B cell (primary cell): ENCODE data around the gene ADCY7. TPM values are rescaled to one million over a fixed set of nuclear protein-coding genes. Genes with fewer than 3 reads are reported as not detected.

Experiments used
- ATAC-seq: fragments of 200-7000 bp; cut with Tn5 transposase; one replicate; pipeline ENCODE4 v1.10.0; 2021; ENCODE audit warnings: low read depth, mild to moderate bottlenecking, moderate number of reproducible peaks, moderate library complexity
- CTCF ChIA-PET: fragments of 350-600 bp; sonication (Branson Sonifier 250); formaldehyde crosslinking; loops from one replicate; lab custom pipeline; 2021; ENCODE audit warnings: antibody characterized with exemption, inconsistent platforms; lab: Charles Lee
- POLR2A ChIA-PET: fragments of 350-600 bp; sonication (Branson Sonifier 250); formaldehyde crosslinking; loops from one replicate; lab custom pipeline; 2021; ENCODE audit warnings: antibody characterized with exemption; lab: Charles Lee
- DNase-seq: peaks from one replicate; pipeline ENCODE4 v3.0.0; 2013
- H2AFZ ChIP-seq: 2 replicates; pipeline ENCODE4 v1.6.1; 2012; ENCODE audit warnings: mild to moderate bottlenecking, low read depth, low read length; ENCODE audit not compliant: insufficient read depth, poor library complexity, severe bottlenecking
- H3K27ac ChIP-seq, 2 donors: 1 replicate in 1 of 2; 2 replicates in 1 of 2; pipeline ENCODE4 v1.5.1; 2012 to 2013; ENCODE audit warnings: low read length in 2 of 2, mild to moderate bottlenecking in 2 of 2, moderate library complexity in 1 of 2
- H3K27me3 ChIP-seq, 4 experiments: fragments of 200-600 bp in 1 of 4; sonication (generic) in 1 of 4; replicated peaks in 1 of 4; 1 replicate in 2 of 4; 2 replicates in 2 of 4; pipeline versions ENCODE4 v1.6.1 to v1.7.0; 2013 to 2016; ENCODE audit warnings: low read length in 3 of 4, mild to moderate bottlenecking in 2 of 4, mixed read lengths in 1 of 4, moderate library complexity in 1 of 4; ENCODE audit not compliant: insufficient read depth in 4 of 4, control insufficient read depth in 3 of 4; ENCODE audit errors: control extremely low read depth in 1 of 4
- H3K36me3 ChIP-seq, 2 experiments: replicated peaks in 1 of 2; 1 replicate in 1 of 2; 2 replicates in 1 of 2; pipeline versions ENCODE4 v1.6.1 to v1.7.1; 2013; ENCODE audit warnings: low read length in 1 of 2; ENCODE audit not compliant: insufficient read depth in 2 of 2, control insufficient read depth in 1 of 2; ENCODE audit errors: control extremely low read depth in 1 of 2, extremely low read depth in 1 of 2
- H3K4me1 ChIP-seq, 2 donors: fragments of 200-600 bp in 1 of 2; sonication (generic) in 1 of 2; 1 replicate in 1 of 2; 2 replicates in 1 of 2; pipeline versions ENCODE4 v1.5.1 to v1.6.1; 2013 to 2017; ENCODE audit warnings: low read length in 2 of 2; ENCODE audit not compliant: control insufficient read depth in 2 of 2, insufficient read depth in 2 of 2
- H3K4me2 ChIP-seq: replicated peaks from 2 replicates; pipeline ENCODE3; 2012; ENCODE audit warnings: mild to moderate bottlenecking, low read depth, low read length; ENCODE audit not compliant: poor library complexity, severe bottlenecking
- H3K4me3 ChIP-seq, 5 experiments: fragments of 200-600 bp in 1 of 5; sonication (generic) in 1 of 5; 1 replicate in 3 of 5; 2 replicates in 2 of 5; pipeline versions ENCODE4 v1.5.1 to v1.7.0; 2011 to 2016; ENCODE audit warnings: low read length in 4 of 5, mild to moderate bottlenecking in 4 of 5, low read depth in 2 of 5, control low read depth in 1 of 5, moderate library complexity in 1 of 5; ENCODE audit not compliant: insufficient read depth in 1 of 5; ENCODE audit errors: control extremely low read depth in 1 of 5, extremely low read depth in 1 of 5
- H3K79me2 ChIP-seq: fragments of 200-600 bp; sonication (generic); one replicate; pipeline ENCODE4 v1.6.0; 2016; ENCODE audit warnings: low read length; ENCODE audit not compliant: control insufficient read depth, insufficient read depth
- H3K9ac ChIP-seq: fragments of 200-600 bp; sonication (generic); 2 replicates; pipeline ENCODE4 v1.6.1; 2017; ENCODE audit warnings: mild to moderate bottlenecking, low read length, moderate library complexity
- H3K9me3 ChIP-seq, 3 donors: one replicate each; pipeline versions ENCODE4 v1.6.1 to v1.7.1; 2013; ENCODE audit warnings: low read length in 2 of 3; ENCODE audit not compliant: control insufficient read depth in 2 of 3, insufficient read depth in 1 of 3; ENCODE audit errors: control extremely low read depth in 1 of 3
- H4K20me1 ChIP-seq: 2 replicates; pipeline ENCODE4 v1.6.0; 2012; ENCODE audit warnings: mild to moderate bottlenecking, low read length; ENCODE audit not compliant: insufficient read depth, control insufficient read depth, poor library complexity, severe bottlenecking
- H3K27ac Mint-ChIP-seq: one replicate; pipeline ENCODE4 v1.8.0; 2021; ENCODE audit warnings: mixed read lengths
- H3K27me3 Mint-ChIP-seq: one replicate; pipeline ENCODE4 v1.8.0; 2021; ENCODE audit warnings: mixed read lengths
- H3K4me1 Mint-ChIP-seq: one replicate; pipeline ENCODE4 v1.8.0; 2021; ENCODE audit warnings: mixed read lengths
- H3K4me3 Mint-ChIP-seq: one replicate; pipeline ENCODE4 v1.8.0; 2021; ENCODE audit warnings: mixed read lengths
- H3K9me3 Mint-ChIP-seq: one replicate; pipeline ENCODE4 v1.8.0; 2022; ENCODE audit warnings: mixed read lengths; ENCODE audit not compliant: insufficient read depth
- EZH2 ChIP-seq: IDR thresholded peaks from 2 replicates; pipeline ENCODE4 v1.6.1; 2012; ENCODE audit warnings: borderline replicate concordance, low read depth, mild to moderate bottlenecking, moderate library complexity, low read length; ENCODE audit not compliant: insufficient read depth, poor library complexity, severe bottlenecking
- WGBS: methylation state at CpG from one replicate; pipeline ENCODE4 v1.1.5; 2013; ENCODE audit warnings: missing lambda C conversion rate; ENCODE audit not compliant: insufficient coverage; 5-methylcytosine and 5-hydroxymethylcytosine counted together
- intact Hi-C: fragments of 100-400 bp; cut with micrococcal nuclease; formaldehyde crosslinking; loops from one replicate; pipeline ENCODE4 v1.10.0; 2022
- polyA plus RNA-seq: library from polyadenylated mRNA; depleted of rRNA; stranded (reverse); fragments of >200 nt; gene quantifications from 2 replicates; pipeline ENCODE4 v1.2.3, GENCODE V29; 2012
- total RNA-seq, 2 donors: library from RNA; stranded (reverse); fragments of 120-200 nt in 1 of 2; gene quantifications; 1 replicate in 1 of 2; 2 replicates in 1 of 2; pipeline versions ENCODE4 v1.2.3 to v1.2.4, GENCODE V29; 2013 to 2022
- TF ChIP-seq, protein P1 (sequence below): fragments of 200-600 bp; IDR thresholded peaks from one replicate; pipeline ENCODE4 v1.8.0; 2022; ENCODE audit warnings: antibody characterized with exemption, mild to moderate bottlenecking

The ADCY7 gene
- total and polyA plus RNA-seq, 2 donors (not counting 1 experiment from before 2014, with no cell fraction given), result 78.4 to 207 TPM

DNA sequence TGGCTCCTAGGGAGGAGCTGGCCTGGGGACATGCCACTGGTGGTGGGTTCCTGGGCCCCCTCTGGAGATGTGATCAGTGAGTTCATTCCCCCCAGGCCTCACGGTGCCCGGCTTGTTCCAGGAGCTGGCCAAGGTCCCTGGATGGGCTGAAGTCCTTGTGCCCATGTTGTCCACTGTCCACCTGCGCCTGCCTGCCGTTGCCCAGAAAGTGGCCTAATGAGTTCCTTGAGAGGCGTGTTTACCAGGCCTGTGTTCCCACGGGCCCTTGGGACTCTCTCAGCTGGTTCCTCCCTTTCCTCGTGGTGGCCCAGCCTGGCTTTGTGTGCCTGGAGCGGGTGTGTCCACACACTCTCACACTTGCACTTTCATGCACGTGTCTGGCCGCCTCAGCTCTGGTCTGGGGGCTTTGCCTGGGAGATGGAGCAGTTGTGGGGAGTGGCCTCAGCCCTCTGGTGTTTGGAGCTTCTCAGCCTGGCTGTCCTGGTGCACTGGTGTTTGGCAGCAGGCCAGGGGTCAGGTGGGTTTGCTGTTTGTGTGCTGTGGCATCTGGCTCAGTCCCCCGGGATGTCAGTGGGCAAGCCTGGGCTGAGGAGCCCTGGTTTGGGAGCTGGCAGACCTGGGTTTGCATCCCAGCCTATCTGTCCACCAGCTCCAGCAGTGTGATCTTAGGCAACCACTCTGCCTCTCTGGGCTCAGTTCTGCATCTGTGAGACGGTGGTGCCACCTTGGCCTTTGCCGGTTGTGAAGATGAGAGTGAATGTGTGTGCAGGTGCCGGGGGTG is 18.0 kb downstream of the ADCY7 start:
- CTCF ChIA-PET, result interaction anchor here (0.7 to 4.8 kb wide), 8 partner anchors 10 to 85 kb away, joined by 3 to 39 read pairs (median 5); partner anchors contain the start of gene ADCY7
- Histone ChIP-seq H3K4me3 (peak overlapping the region in 1 of 5 experiments; percentile 2), H2AFZ (no peak overlapping the region), H3K27me3 (no peaks in the 10 kb centered on the region), H3K4me2 (peak overlapping the region; percentile 86), H3K79me2 (peaks cover 100% of the 10 kb centered on the region), H3K9ac (peak overlapping the region; percentile 25), H3K4me1 (peaks cover 63 to 64% of the 10 kb centered on the region in 2 donors), H3K36me3 (peaks cover 0 to 34% of the 10 kb centered on the region in 2 experiments), H3K27ac (peak overlapping the region; percentile 20 to 93), H4K20me1 (peaks cover 76% of the 10 kb centered on the region), H3K9me3 (peaks cover 0 to 6% (median 0%) of the 10 kb centered on the region in 3 donors)
- Mint-ChIP-seq H3K27me3 (no peaks in the 10 kb centered on the region), H3K4me3 (peak overlapping the region; percentile 66), H3K4me1 (peaks cover 70% of the 10 kb centered on the region), H3K27ac (peak overlapping the region; percentile 80), H3K9me3 (no peaks in the 10 kb centered on the region)
- ATAC-seq (no peak), DNase-seq (peak; percentile 47)
- intact Hi-C loops, result loop anchor here (5.0 kb wide), 3 partner anchors 72 to 257 kb away; partner anchors contain the start of genes CNEP1R1 and TENT4B
- POLR2A ChIA-PET, result interaction anchor here (0.7 to 1.6 kb wide), 3 partner anchors 10 to 18 kb away, joined by 3 to 19 read pairs (median 5); partner anchors contain the start of gene ADCY7
- WGBS, result 25% methylated on average over 11 of the region's 14 CpGs
- no peak for TF ChIP-seq EZH2
- TF ChIP-seq, protein P1, sequence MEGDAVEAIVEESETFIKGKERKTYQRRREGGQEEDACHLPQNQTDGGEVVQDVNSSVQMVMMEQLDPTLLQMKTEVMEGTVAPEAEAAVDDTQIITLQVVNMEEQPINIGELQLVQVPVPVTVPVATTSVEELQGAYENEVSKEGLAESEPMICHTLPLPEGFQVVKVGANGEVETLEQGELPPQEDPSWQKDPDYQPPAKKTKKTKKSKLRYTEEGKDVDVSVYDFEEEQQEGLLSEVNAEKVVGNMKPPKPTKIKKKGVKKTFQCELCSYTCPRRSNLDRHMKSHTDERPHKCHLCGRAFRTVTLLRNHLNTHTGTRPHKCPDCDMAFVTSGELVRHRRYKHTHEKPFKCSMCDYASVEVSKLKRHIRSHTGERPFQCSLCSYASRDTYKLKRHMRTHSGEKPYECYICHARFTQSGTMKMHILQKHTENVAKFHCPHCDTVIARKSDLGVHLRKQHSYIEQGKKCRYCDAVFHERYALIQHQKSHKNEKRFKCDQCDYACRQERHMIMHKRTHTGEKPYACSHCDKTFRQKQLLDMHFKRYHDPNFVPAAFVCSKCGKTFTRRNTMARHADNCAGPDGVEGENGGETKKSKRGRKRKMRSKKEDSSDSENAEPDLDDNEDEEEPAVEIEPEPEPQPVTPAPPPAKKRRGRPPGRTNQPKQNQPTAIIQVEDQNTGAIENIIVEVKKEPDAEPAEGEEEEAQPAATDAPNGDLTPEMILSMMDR, result no peak
